MV-4-11 (cell line): ENCODE measurements around the gene PRR30.

Experiments
- DNase-seq: peaks from one replicate; lab custom pipeline; 2025; lab: John Stamatoyannopoulos, UW

The PRR30 gene

DNA sequence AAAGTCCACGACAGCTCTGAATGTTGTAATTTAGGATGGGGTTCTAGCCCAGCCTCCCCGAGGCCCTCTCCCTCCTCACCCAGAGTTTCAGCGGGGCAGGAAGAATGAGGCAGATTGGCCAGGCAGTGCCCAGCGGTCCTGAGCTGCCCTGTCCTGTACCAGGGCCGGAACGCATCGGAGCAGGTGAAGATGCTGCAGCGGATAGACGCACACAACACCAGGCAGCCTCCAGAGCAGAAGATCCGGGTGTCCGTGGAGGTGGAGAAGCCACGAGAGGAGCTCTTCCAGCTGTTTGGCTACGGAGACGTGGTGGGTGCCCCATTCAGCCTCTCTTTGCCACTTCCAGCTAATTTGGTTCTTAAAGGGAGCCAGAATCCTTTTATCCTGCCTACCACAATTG lies 41.9 kb downstream of the PRR30 start:
- DNase-seq: no peak

DNA sequence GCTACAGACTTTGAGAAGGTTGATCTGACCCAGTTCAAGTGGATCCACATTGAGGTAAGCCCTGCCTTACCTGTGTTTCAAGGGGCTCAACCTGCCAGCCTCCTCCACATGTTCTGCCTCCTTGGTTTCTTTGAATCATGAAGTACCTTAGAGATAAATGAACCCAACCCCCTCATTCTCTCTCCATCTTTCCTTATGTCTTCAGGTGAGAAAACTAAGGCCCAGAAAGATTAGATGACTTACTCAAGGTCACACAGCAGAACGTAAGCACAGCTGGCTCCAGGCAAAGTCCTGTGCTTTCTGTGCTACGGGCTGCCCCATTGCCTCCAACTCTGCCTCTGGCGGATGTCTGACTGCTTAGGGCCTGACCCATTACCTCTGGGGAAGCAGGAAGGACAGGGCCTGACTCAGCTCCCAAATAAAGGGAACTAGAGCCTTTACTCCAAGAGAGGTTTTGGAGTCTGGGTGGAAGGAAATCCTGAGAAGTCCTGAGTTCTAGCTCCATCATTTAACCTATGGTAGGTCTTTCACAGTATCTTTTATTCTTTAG lies 42.4 kb downstream of the PRR30 start:
- DNase-seq: peak; percentile 61

DNA sequence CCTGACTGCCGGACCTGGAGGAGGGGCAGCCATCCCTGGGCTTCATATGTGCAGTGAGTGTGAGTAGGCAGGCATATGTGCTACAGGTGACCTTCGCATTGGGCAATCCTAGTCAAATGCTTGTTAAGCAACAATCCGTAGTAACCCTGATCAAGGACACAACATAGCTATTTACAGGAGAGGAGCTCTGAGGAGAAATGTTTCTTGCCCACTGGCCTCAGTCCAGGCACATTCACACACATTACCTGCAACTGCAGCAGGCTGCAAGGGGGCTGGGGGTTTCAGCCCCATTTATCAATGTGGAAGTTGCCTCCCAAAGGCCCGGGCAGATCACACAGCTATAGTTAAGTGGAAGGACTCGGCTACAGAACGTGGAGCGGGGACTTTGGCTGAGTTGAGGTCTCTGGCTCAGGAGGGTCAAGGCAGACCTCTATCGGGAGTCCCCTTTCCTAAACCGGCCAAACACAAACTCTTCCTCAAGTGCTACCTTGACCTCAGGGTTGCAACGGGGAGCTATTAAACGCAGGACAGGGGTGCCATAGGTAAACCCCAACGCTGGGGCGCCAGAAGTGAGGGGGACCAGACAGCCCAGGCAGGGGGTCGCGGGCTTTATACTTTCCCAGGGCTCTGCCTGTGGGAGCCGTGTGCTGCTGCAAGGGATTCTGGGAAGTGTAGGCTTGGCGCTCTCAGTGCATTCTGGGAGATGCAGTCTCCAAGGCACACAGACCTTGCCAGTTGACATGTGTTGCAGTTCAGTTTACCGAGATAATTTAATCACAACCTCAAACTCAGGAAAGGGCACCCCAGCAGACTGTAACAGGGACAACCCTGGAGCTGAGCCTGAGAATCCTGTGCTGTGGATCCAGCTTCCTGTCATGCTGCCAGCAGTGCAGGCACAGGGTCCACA lies 43.2 kb downstream of the PRR30 start:
- peak; percentile 64 for DNase-seq

DNA sequence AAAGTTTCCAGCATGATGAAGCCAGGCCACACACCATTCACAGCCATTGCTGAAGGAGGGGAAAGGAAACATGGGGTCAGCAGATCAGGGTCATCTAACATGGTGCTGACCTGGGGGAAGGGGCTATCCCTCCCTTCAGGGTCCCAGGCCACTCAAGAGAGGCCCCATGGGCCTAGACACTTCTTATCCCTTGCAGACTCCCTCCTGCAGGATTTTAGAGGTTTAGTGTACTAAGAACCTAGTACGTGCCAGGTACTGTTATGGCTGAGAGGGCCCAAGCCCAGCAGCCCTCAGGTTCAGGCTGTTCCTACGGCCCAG lies 43.8 kb downstream of the PRR30 start:
- no peak for DNase-seq

DNA sequence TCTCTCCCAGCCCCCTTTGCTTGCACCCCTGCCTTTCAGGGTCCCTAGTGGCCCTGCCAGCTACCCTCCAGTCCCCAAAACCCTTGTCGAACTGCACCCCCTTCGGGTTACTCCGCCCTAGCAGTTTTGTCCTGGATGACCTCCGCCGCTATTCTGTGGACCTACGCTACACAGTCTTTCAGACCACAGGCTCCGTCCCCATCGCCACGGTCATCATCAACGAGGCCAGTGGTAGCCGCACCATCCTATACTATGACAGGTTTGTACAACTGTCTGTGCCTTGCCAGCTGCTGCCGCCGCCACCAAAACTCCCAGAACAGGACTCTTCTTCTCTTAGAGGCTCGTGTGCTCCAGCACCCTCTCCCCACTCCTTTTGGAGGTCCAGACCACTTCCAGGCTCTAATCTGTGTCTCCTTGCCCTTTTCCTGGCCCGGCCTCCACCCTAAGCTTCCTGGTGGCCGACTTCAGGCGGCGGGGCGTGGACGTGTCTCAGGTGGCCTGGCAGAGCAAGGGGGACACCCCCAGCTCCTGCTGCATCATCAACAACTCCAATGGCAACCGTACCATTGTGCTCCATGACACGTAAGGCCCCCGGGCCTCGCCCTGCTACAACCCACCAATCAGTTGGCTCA lies 44.7 kb downstream of the PRR30 start:
- DNase-seq: no peak

DNA sequence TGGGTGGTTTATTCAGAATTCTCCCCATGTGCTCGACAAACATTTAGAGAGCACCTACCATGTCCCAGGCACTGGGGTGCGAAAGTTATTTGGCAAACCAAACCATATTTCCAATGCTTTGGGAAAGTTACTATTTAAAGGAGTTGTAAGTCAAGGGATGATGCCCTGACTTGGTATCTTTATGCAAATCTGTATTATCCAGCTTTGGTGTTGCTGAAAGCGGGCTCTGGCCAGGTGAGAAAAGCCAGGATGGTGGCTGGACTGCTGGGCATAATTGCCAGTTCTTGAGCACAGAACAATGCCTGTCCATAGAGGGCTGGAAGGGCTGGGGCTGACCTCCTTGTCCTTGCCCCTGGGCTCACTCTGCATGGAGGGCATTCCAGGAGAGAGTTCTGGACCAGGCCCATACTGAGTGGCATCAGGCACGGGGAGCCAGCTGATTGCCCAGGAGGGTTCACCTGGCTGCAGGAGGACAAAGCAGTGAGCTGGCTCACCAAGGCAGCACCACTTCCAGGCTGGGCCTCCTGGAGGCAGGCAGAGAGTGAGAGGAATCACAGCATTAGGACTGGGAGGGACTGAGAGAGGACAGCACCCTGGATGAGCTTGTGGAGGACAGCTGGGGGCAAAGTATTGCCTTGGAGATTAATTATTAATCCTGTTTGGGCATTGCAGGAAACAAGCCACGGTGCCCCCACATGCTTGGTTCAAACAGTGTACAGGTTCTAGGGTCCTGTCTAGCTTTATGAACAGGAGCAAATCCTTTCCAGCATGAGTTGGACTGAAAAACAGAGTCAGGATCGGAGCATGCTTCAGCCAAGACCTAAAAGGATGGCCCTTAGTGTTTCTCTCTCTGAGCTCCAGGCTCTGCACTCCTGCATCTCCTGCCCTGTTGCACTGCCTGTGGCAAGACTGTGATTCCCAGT lies 45.5 kb downstream of the PRR30 start:
- DNase-seq: no peak

DNA sequence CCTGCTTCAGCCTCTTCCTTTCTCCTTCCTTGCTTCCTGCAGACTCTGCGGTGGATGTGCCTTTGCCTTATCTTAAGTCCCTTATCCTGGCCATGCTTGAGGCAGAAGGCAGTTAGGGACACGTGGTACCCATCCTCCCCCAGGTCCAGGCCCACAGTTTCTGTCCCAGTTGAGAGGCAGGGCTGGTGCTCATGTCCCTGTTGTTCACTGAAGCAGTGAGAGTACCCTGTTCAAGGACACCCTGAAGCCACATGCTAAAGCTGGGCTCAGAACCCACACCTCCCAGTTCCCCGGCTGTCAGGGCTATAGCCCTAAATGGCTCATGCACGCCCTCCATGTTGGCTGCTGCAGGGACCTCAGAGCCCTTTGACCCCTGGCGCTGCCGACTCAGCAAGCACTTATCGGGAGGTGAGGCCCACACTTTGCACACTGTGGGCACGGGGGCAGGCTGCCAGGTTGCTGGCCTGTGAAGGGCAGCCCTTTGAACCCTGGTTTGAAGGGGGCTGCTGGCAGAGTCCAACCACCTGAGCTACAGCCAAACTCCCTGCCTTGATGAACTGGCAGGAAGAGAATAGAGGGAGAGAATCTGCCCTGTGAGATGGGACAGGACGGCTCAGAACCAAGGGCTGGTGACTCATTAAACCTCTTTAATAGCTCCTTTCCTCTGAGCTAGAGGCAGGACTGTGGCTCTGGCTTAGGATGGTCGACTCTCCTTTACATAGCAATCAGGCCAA lies 46.3 kb downstream of the PRR30 start:
- DNase-seq: no peak

DNA sequence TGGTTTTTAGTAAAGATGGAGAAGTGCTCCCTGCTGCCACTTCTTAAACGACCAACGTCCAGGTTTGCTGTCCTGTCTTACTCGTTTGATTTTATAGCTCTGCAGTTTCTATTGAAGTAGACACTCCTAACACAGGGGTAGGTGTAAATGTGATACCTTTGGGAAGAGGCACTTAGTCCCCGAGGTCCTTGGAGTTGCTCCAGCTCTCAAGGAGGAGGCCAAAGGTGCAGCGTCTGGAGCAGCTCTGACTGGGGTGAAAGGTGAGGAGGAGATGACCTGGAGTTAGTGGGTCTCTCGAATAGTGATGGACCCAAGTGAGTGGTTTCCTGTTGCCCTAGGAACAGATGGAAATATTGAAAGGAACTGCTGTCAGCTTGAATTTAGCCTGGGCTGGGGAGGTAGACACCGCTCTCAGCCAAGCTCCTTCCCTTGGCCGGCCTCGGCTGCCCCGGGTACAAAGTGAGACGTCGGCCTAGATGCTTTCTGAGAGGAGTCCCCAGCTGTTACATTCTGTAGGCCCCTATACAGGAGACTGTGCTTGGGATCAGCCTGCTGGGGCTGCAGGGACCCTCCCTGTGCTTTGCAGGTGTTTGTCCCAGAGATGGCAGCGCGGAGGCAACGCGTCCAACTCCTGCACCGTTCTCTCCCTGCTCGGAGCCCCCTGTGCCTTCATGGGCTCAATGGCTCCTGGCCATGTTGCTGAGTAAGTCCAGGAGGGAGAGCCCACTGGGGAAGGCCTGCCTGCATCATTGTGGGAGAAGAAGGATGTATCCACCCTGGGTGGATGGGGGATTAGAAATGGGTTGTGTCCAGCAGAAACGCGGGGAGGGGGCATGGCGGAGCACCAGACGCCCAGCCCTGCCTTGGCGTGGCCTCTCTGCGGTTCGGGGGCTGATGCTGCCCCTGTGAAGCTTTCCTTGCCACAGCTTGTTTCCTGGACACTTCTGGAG lies 47.2 kb downstream of the PRR30 start:
- DNase-seq: no peak

DNA sequence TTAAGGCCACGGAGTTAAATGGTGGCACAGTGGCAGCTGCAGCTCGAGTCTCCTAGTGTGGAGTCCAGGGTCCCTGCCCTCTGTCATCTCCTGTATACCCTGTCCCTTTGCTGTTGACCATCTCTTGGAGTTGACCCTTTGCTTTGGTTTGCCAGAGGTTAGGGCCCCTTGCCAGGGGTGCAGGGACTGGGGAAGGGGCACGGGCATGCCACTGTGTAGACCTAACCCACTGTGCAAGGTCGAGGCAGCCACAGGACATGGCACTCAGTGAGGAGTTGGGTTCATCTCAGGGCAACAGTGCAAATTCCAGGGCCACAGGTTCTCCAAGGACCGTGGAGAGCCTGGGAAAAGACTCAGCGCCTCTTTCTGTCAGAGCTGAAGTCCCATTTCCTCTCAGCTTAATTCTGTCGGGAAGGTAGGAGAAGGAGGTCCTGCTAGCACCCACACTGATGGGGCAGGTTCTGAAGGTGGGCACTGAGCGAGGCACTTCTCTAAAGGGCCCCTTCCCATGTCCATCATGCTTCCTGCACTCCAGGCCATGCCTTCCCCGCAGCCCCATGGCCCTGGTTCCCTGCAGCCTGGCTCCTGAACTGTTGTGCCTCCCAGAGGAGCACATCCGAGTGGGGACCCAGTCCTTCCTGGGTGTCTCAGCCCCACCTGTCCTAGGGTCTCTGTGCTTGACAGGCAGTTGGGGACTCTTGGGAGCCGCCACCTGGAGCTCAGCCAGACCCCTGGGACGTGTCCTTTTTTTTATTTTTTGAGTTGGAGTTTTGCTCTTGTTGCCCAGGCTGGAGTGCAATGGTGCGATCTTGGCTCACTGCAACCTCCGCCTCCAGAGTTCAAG lies 49.9 kb downstream of the PRR30 start:
- no peak for DNase-seq

DNA sequence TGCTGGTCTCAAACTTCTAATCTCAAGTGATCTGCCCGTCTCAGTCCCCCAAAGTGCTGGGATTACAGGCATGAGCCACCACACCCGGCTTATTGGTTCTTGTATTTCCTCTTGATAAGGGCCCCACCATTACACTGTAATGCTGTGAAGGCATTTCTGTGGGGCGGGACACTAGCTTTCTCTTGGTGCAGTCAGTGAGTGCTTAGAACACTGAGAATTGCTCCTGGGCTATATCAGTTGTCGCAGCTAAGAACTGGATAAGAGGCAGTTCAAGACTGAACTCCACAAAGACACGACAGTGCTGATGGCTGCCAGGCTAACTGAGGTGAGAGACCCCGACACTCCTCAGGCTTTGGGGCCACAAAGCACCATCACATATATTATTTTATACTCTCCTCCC lies 50.6 kb downstream of the PRR30 start:
- no peak for DNase-seq

DNA sequence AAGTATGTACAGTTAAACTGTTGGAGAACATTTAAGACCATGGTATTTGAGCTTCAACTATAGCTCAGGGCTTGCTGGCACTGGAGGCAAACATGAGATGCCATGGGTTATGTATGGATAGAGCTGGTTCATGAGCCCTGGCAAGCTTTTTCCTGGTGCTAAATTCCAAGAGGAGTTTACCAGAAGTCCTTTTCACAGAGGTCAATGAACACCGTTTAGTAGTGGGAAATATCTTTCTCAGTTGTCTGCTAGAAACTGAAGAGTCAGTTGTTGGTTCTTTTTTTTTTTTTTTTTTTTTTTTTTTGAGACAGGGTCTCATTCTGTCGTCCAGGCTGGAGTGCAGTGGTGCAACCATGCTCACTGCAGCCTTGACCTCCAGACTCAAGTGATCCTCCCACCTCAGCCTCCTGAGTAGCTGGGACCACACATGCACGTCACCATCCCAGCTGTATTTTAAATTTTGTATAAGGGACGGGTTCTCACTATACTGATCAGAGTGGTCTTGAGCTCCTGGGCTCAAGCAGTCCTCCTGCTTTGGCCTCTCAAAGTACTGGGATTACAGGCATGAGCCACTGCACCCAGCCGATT lies 51.3 kb downstream of the PRR30 start:
- DNase-seq: no peak
